ENCODE measurements around the gene SLC6A4. TPM values are rescaled to one million over a fixed set of nuclear protein-coding genes. Genes with fewer than 3 reads are reported as not detected.

Gene SLC6A4
- total and polyA plus RNA-seq, 2 donors (not counting 3 experiments of a cell fraction or from before 2014, with no cell fraction given): 0.25 TPM; not detected in 1

DNA sequence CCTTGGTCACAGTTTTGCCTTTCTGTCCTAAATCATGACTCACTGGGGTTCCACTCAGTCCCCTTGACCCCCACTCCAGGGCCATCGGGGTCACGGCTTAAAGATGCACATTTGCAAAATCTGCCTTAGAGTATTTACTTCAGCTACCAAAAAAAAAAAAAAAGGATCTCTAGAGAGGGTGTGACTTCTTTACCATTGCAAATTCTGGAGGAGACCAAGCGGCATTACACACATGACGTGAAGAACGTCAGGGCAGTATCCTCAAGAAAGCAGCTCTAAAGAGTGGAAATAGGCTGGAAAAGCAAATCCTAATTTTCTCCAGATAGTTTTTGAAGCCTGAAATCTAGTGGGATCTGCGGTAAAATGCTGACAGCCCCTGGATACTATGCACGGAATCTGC, 25.6 kb downstream of the SLC6A4 start:
- POLR2A ChIA-PET: no interaction called here
- Histone ChIP-seq H3K9me3 (replicated peaks; ENCODE audit: control insufficient read depth, insufficient read depth, low read length) (no peaks in the 10 kb centered on the region), H3K4me3 (replicated peaks in 1 of 3; ENCODE audit: insufficient read depth in 1 of 3, low read depth in 1 of 3, low read length in 3 of 3) (no peak overlapping the region), H3K9me1 (replicated peaks; ENCODE audit: control insufficient read depth, extremely low read depth, insufficient read depth, low read length) (no peaks in the 10 kb centered on the region), H3K27ac (ENCODE audit: insufficient read depth, low read depth, low read length) (no peak overlapping the region), H3K4me2 (ENCODE audit: insufficient read depth, low read length) (no peak overlapping the region), H2AFZ (ENCODE audit: low read depth, low read length) (no peak overlapping the region), H3K9ac (replicated peaks; ENCODE audit: extremely low read depth, insufficient read depth, low read length) (no peak overlapping the region), H4K20me1 (replicated peaks; ENCODE audit: control insufficient read depth, extremely low read depth, insufficient read depth, low read length) (no peaks in the 10 kb centered on the region), H3K36me3 (ENCODE audit: control insufficient read depth in 2 of 2, extremely low read depth in 1 of 2, insufficient read depth in 2 of 2, low read length in 2 of 2) (no peaks in the 10 kb centered on the region), H3K27me3 (ENCODE audit: control insufficient read depth in 2 of 2, insufficient read depth in 2 of 2, low read length in 2 of 2) (no peaks in the 10 kb centered on the region), H3K79me2 (ENCODE audit: control insufficient read depth, insufficient read depth, low read length) (no peaks in the 10 kb centered on the region), H3K4me1 (ENCODE audit: control insufficient read depth, extremely low read depth, insufficient read depth, low read length) (no peaks in the 10 kb centered on the region)
- BruUV-seq (replicated peaks): no TSS peak
- dilution Hi-C loops (cut with MboI; ENCODE audit: extremely low pct_ligation_motif_present, low sequenced_read_pairs): no loop called here
- no peak for FAIRE-seq
- CTCF ChIA-PET: no interaction called here
- intact Hi-C loops (cut with micrococcal nuclease): no loop called here
- TF ChIP-seq POLR2AphosphoS5 (IDR thresholded peaks at IDR 0.05; ENCODE audit: insufficient read depth, low read depth, low read length) (no peak), FOS (IDR thresholded peaks at IDR 0.05; ENCODE audit: borderline replicate concordance, insufficient read depth, low read length) (no peak), CTCF (IDR thresholded peaks at IDR 0.05; ENCODE audit: extremely low read depth in 1 of 2, insufficient read depth in 1 of 2, low read depth in 1 of 2, low read length in 2 of 2) (no peak), JUN (IDR thresholded peaks at IDR 0.05; ENCODE audit: borderline replicate concordance, insufficient read depth, insufficient read length, low read depth) (no peak), EZH2 (IDR thresholded peaks at IDR 0.05; ENCODE audit: borderline replicate concordance, low read depth, low read length, severe bottlenecking) (no peak), MAX (IDR thresholded peaks at IDR 0.05; ENCODE audit: insufficient read depth, insufficient read length) (no peak), POLR2A (IDR thresholded peaks at IDR 0.05; ENCODE audit: low read depth, low read length) (no peak)
- DNase-seq (ENCODE audit: low read depth, low spot score): no peak
